ENCODE measurements around the gene ATP8A1. TPM values are rescaled to one million over a fixed set of nuclear protein-coding genes. Genes with fewer than 3 reads are reported as not detected.

Gene ATP8A1
- total RNA-seq, 2 experiments from 2014 or later: 80.0 to 141 TPM

DNA sequence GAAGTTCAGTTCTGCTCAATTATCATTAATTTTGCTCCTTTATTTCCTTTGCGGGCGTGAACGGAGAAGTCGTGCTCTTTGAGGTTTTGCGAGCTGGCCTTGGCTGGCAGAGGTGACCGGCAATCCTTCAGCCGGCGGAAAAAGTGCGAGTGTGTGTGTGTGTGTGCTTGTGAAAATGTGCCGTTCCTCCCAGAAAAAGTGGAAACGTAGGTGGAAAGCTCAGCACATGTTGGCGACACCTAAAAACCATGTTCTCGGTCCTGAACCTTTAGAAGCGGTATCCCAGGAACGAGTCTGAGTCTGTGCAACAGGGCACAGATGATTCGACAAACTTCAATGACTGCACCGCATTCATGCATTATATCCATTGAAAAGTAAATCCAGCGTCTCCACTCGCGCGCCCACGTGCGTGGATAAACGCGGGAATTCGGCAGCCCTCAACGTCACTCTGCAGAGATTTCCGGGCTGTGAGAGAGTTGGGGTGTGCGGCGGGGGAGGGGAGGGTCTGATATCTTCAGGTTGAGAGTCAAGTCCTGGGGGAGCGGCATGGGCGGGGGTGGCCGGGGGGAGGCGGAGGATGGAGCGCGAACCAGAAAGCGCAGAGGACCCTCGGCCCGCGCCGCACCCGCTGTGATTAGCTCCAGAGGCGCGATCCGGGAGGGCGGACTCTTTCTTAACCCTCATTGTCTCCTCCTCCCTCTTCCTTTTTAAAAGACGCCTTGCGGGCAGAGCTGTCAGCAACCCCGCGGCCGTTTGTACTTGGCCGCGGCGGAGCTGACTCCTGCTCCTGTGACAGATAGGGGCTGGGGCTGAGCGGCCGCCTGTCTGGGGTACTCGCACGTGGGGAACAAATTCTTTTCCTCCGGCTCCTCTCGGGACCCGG is 259.9 kb downstream of the ATP8A1 start, which contains the start of gene SHISA3:
TSS of gene SHISA3 (plus strand) at position 737 of the 883 bp plus-strand sequence. CDS start 569 bp downstream, outside the sequence.
- H3K4me3 ChIP-seq (ENCODE audit: low read depth, low read length, poor library complexity, severe bottlenecking): peak within 1 kb of the TSS; percentile 54
- H3K9me2 ChIP-seq (ENCODE audit: insufficient read depth, low read length): no peaks in the 10 kb centered on the region
- H3K4me2 ChIP-seq (ENCODE audit: low read length): peak within 1 kb of the TSS; percentile 53
- no TSS peak for BruUV-seq (replicated peaks)
- H3K79me2 ChIP-seq (ENCODE audit: insufficient read depth, low read depth, low read length): no peaks in the 10 kb centered on the region
- TF ChIP-seq, protein P1, sequence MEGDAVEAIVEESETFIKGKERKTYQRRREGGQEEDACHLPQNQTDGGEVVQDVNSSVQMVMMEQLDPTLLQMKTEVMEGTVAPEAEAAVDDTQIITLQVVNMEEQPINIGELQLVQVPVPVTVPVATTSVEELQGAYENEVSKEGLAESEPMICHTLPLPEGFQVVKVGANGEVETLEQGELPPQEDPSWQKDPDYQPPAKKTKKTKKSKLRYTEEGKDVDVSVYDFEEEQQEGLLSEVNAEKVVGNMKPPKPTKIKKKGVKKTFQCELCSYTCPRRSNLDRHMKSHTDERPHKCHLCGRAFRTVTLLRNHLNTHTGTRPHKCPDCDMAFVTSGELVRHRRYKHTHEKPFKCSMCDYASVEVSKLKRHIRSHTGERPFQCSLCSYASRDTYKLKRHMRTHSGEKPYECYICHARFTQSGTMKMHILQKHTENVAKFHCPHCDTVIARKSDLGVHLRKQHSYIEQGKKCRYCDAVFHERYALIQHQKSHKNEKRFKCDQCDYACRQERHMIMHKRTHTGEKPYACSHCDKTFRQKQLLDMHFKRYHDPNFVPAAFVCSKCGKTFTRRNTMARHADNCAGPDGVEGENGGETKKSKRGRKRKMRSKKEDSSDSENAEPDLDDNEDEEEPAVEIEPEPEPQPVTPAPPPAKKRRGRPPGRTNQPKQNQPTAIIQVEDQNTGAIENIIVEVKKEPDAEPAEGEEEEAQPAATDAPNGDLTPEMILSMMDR (conservative IDR thresholded peaks at IDR 0.05; ENCODE audit: low read length): no peak
- 0 out of 2 replicates have a peak, but pooled peaks have one; percentile 40 for TF ChIP-seq EZH2phosphoT487 (IDR thresholded peaks at IDR 0.05; ENCODE audit: borderline replicate concordance, low read depth, low read length)
- no peaks in the 10 kb centered on the region for H3K4me1 ChIP-seq (ENCODE audit: insufficient read depth, low read length, poor library complexity, severe bottlenecking)
- DNase-seq (ENCODE audit: low spot score): peak; percentile 29
- no peaks in the 10 kb centered on the region for H3K36me3 ChIP-seq (ENCODE audit: insufficient read depth, low read length)
- intact Hi-C loops (cut with micrococcal nuclease; ENCODE audit: unreplicated experiment): loop anchor here (5.0 kb wide), 1 partner anchor 115 kb away; no protein-coding TSS in a partner anchor
- no peaks in the 10 kb centered on the region for H3K9me3 ChIP-seq (ENCODE audit: low read length)
- H3K27ac ChIP-seq (ENCODE audit: low read depth, low read length, poor library complexity, severe bottlenecking): no peak within 1 kb of the TSS
- H2AFZ ChIP-seq (ENCODE audit: low read length): peak within 1 kb of the TSS; percentile 42; the same call in 1 of the 2 replicates
- ChIA-PET POLR2A (interaction anchor here (0.6 to 1.1 kb wide), 2 partner anchors 14 to 420 kb away, joined by 3 to 5 read pairs; no protein-coding TSS in a partner anchor), CTCF (ENCODE audit: unreplicated experiment) (no interaction called here)
- no peaks in the 10 kb centered on the region for H4K20me1 ChIP-seq (ENCODE audit: insufficient read depth, low read length)

DNA sequence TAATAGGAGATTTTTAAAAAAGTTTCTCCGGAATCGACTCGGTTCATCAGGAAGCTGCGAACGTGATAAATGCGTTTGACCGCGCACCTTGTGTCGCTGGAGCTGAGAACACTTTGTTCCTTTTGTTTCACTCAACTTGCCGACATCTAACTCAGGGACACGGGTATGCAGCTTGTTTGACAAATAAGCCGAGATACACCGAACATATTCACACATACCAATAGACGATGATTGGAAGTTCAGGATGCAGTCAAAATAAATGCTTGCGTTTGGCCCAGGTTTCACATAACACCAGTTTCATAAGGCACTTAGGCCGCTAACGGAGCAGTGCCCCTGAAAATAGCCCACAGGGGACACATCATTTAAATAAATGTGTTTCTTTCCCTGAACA is 260.5 kb downstream of the ATP8A1 start:
- H3K36me3 ChIP-seq (ENCODE audit: insufficient read depth, low read length): no peaks in the 10 kb centered on the region
- intact Hi-C loops (cut with micrococcal nuclease; ENCODE audit: unreplicated experiment): loop anchor here (5.0 kb wide), 1 partner anchor 114 kb away; no protein-coding TSS in a partner anchor
- TF ChIP-seq EZH2phosphoT487 (IDR thresholded peaks at IDR 0.05; ENCODE audit: borderline replicate concordance, low read depth, low read length): no peak
- TF ChIP-seq, protein P1 (conservative IDR thresholded peaks at IDR 0.05; ENCODE audit: low read length): no peak
- no peak overlapping the region for H3K4me2 ChIP-seq (ENCODE audit: low read length)
- DNase-seq (ENCODE audit: low spot score): no peak
- no peaks in the 10 kb centered on the region for H3K9me2 ChIP-seq (ENCODE audit: insufficient read depth, low read length)
- no peaks in the 10 kb centered on the region for H4K20me1 ChIP-seq (ENCODE audit: insufficient read depth, low read length)
- H3K27ac ChIP-seq (ENCODE audit: low read depth, low read length, poor library complexity, severe bottlenecking): no peak overlapping the region
- no peaks in the 10 kb centered on the region for H3K79me2 ChIP-seq (ENCODE audit: insufficient read depth, low read depth, low read length)
- CTCF ChIA-PET (ENCODE audit: unreplicated experiment): no interaction called here
- POLR2A ChIA-PET: interaction anchor here (0.7 to 1.1 kb wide), 3 partner anchors 15 to 664 kb away, joined by 3 to 5 read pairs (median 3); no protein-coding TSS in a partner anchor
- H3K9me3 ChIP-seq (ENCODE audit: low read length): no peaks in the 10 kb centered on the region
- BruUV-seq (replicated peaks): no TSS peak
- no peak overlapping the region for H3K4me3 ChIP-seq (ENCODE audit: low read depth, low read length, poor library complexity, severe bottlenecking)
- H3K4me1 ChIP-seq (ENCODE audit: insufficient read depth, low read length, poor library complexity, severe bottlenecking): no peaks in the 10 kb centered on the region
- peak overlapping the region; percentile 42; the same call in 1 of the 2 replicates for H2AFZ ChIP-seq (ENCODE audit: low read length)
